NCI-H2227 (cell line): Measurements from ENCODE around the gene ADK.
A peak's percentile ranks its signal among the peaks of the same experiment; 100 is the strongest.
"Not testable (repeated sequence)": the region's sequence is repeated elsewhere in the genome, so short reads cannot be mapped to it uniquely, and the experiment has no call there.

Experiments used
- DNase-seq: peaks from one replicate; lab custom pipeline; 2025; ENCODE audit not compliant: unreplicated experiment; lab: John Stamatoyannopoulos, UW

The ADK gene

GRCh38 chr10:74145133-74145532 lies 5.9 kb upstream of the ADK start:
- no peak for DNase-seq

DNA sequence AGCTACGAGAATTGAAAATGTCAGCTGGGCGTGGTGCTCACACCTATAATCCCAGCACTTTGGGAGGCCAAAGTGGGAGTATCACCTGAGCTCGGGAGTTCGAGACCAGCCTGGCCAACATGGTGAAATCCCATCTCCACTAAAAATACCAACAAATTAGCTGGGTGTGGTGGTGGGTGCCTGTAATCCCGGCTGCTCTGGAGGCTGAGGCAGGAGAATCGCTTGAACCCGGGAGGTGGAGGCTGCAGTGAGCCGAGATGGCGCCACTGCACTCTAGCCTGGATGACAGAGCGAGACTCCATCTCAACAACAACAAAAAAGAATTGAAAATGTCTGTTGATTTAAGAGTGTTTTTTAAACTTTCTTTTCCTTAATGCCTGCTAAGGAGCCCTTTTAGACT lies 4.0 kb upstream of the ADK start:
- DNase-seq = not testable (repeated sequence)

DNA sequence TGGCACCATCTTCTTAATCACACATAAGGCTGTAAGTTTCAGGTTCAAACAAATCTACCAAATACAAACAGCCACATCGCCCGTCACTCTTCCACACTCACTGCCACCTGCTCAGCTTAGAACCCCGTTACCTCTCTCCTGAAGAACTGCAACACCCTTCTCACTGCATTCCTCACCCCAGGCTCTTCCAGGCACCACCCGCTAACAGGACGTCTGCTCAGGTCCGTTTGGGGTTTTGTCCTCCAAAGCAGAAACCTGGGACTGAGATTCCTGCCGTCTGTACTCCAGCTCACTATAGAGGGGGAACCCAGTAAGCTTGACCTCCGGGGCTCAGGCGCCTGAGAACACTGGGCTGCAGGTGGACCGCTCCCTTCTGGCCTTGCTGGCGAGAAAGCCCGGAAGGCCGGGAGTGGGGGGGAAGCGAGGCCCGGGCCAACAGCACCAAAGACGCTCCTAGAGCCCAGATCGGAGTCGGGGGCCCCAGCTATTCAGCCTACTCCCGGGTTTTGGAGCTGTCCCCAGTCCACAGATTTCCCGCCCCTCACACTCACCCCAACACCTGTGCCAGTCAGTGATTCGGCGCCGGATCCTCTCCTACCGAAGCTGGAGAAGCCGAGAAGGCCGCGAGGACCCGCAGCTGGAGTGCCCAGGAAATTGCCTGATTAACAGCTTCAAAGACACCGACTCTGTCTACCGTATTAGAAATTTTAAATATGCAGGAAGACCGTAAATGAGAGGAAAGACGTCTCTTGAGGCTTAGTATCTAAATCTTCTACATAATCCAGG lies 624 bp upstream of the ADK start, which contains the start of gene AP3M1:
Gene AP3M1, minus strand, starts transcription at position 625 of the 786 bp plus-strand sequence. CDS start 12,449 bp downstream, outside the sequence.
- peak; percentile 94 for DNase-seq

DNA sequence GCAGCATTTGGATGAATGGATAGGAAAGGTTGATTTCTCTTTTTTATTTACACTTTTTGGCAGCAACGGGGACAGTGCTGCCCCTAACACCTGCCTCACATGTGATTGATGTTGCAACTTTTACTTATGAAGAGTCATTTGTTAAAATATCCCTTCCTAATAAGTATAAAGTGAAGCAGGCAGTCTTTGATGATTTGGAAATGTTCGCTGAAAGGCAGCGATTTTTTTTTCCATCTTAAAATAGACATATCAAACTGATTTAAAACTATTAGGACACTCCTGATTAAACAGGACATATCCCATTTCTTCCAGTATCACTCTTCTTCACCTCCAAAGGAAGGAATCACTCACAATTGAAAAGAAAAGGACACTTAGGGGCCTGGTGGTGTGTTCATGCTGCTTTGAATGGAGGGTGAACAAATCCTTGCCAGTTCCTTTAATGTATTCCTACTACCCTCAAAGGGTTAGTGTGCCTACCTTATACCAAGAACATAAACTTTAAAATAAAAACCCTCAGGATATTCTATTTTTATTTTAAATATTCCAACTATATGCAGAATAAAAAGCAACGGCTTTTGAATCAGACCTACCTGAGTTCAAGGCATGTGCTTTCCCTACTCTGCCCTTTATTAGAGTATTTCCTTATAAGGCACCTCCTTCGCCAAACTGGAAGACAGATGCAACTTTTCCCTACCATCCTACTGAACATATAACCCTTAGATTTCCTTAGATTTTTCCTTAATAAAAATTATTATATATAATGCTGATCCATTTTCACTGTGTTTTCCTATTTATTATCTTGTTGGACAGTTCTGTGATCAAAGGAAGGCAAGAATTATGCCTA lies 1.1 kb downstream of the ADK start:
- DNase-seq = no peak

- peak; percentile 2 for DNase-seq
Measured at GRCh38 chr10:74153123-74153522, 2.1 kb downstream of the ADK start.

- DNase-seq = no peak
Measured at GRCh38 chr10:74153676-74154075, 2.7 kb downstream of the ADK start.

DNA sequence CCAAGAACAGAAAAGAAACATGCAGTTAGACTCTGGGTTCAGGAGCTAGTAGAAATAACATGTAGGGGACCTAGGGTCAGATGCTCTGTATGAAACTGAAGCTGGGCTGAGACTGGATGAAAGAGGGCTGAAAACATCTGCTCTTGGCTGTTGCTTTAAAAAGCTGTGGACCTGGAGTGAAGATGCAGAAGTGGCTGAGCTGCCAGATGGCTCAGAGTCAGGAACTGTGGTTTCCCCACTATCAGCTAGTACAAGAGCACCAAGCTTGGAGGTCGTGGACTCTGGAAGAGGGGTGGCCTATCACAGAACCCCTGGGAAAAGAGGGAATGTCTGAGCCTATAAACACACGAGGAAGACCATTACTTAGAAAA lies 5.9 kb downstream of the ADK start:
- DNase-seq = no peak

DNA sequence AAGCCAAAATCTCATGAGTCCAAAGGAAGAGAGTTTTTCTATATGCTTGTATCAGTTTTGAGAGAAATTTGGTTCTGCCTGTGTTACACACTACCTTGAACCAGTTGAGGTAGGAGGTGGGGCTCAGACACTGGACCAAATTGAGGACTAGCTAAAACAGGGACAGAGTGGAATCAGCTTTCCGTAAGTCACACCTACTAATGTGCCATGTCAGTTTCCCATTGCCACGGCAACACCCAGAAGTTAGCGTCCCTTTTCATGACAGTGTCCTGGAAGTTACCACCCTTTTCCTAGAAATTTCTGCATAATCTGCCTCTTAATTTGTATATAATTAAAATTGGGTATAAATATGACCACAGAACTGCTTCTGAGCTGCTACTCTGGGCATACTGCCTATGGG lies 9.0 kb downstream of the ADK start:
- no peak for DNase-seq

GRCh38 chr10:74163319-74164068 lies 12.5 kb downstream of the ADK start:
- DNase-seq = no peak

- no peak for DNase-seq
Measured at GRCh38 chr10:74164716-74165529, 13.9 kb downstream of the ADK start.

- DNase-seq = no peak
Measured at GRCh38 chr10:74165530-74165901, 14.5 kb downstream of the ADK start.

DNA sequence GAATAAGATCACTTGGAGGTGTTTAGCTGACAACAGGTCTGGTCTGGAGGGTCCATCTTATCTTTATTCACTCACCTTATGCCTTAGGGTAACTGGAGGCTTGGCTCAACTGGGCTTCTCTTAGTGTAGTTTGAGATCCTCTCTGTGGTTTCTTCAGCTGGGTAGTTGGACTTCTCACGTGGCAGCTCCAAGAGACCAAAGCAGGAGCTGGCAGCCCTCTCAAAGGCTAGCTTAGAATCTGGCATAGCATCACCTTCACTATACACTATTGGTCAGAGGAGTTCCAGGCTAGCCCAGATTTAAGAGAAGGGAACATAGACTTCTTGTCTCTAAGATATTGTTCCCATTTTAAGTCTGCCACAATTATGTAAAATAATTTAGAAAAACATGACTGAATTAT lies 16.4 kb downstream of the ADK start:
- DNase-seq = no peak

DNA sequence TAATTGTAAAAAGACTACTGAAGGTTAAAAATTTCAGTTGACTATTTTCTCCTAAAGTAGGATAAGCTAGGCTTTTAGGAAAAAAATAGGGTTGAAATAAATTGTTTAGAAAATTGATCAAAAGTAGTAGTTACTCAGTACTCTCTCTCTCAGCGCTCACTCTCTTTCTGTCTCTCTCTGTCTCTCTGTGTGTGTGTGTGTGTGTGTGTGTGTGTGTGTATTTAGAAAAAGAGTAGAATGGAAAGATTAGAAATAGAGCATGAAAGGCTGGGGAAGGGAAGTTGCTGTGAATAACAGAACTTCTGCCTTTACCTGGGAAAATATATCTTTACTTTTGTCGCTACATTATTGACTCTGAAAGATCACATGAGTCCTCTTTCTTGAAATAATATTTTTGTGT lies 20.6 kb downstream of the ADK start:
- DNase-seq = no peak

GRCh38 chr10:74174521-74174920 lies 23.5 kb downstream of the ADK start:
- DNase-seq = no peak

DNA sequence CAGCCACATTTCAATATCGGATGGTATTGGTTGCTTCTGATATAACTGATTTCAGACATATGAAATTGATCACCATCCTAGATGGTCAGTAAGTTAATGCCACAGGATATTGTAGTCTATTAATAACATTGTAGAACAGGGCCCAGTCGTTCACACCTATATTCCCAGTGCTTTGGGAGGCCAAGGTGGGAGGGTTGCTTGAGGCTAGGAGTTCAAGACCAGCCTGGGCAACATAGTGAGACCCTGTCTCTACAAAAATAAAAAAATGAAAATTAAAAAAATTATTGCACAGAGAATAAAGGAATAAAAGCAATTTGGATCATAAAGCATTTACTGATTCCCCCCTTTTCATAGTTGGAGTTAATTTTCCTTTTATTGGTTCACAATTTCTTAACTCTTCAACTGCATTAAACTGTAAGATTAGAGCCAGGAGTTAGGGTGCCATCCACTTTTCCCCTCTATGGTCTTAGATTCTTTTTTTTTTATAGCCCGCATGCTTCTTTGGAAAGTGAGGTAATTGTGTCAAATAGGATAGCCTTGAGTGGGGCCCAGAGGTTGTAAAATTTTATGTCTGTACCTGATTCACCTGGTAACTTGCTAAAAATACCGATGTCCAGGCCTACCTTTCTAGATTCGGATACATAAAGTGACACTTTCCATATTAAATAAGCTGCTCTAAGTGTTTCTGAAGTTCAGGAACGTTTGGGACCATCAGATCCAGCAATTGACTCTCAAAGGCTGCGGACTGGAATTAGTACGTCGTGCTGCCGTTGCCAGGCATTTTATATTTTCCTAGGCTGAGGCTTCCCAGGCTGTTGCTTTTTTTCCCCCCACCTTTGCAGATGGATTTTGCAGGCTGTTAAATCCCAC lies 24.7 kb downstream of the ADK start:
- no peak for DNase-seq

- peak; percentile 95 for DNase-seq
Measured at GRCh38 chr10:74176380-74177139, 25.5 kb downstream of the ADK start.

GRCh38 chr10:74177140-74177677 lies 26.2 kb downstream of the ADK start:
- DNase-seq = no peak

DNA sequence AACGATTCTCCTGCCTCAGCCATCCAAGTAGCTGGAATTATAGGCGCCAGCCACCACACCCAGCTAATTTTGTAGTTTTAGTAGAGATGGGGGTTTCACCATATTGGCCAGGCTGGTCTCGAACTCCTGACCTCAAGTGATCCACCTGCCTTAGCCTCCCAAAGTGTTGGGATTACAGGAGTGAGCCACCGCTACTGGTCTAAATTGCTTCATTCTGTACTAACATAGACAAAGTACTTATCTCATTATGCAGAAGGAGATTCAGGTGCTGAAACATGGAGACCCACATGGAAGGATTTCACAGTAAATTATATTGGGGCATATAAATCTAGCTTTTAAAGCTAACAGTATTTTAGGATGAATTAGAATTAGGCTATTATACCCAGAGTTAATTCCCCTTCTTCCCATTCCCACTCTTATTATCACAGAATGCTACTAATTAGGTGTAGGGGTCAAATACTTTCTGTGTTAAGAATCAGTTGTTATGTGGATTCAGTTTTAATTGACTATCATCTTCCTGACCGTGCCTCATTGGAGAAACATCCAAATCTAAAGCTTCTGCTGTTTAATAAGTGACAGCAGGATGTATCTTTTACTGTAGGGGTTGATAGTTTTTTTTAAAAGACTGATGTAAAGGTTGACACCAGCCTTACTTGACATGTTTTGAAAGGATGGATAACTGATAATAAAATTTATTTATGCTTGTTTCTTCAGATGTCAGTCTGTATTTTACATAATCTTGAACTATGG lies 27.2 kb downstream of the ADK start:
- no peak for DNase-seq
